Measurements from ENCODE around the gene LHX8.

Gene LHX8

GRCh38 chr1:75130865-75131564, 3.2 kb upstream of the LHX8 start:
- no peak for TF ChIP-seq EZH2 (optimal IDR thresholded peaks at IDR 0.05; ENCODE audit: low read depth, low read length)
- no peak for TF ChIP-seq CTCF (IDR thresholded peaks at IDR 0.05; ENCODE audit: low read length)
- no peak for TF ChIP-seq EZH2phosphoT487 (IDR thresholded peaks at IDR 0.05; ENCODE audit: low read length)
- Histone ChIP-seq H4K20me1 (ENCODE audit: insufficient read depth, low read length) (no peaks in the 10 kb centered on the region), H3K36me3 (replicated peaks; ENCODE audit: insufficient read depth, low read length) (no peaks in the 10 kb centered on the region), H3K4me1 (ENCODE audit: low read length) (no peaks in the 10 kb centered on the region), H3K27me3 (replicated peaks; ENCODE audit: insufficient read depth, low read length) (no peaks in the 10 kb centered on the region), H3K4me2 (ENCODE audit: low read depth, low read length) (peak overlapping the region; percentile 64), H3K79me2 (ENCODE audit: low read length) (peaks cover 40% of the 10 kb centered on the region), H3K9me3 (replicated peaks; ENCODE audit: insufficient read depth, low read length) (no peaks in the 10 kb centered on the region), H3K9me2 (replicated peaks; ENCODE audit: insufficient read depth, low read length) (no peaks in the 10 kb centered on the region), H2AFZ (ENCODE audit: low read length) (peak overlapping the region; percentile 47; the same call in 1 of the 2 replicates), H3F3A (ENCODE audit: insufficient read depth, low read length) (peaks cover 31% of the 10 kb centered on the region), H3K27ac (ENCODE audit: low read length) (no peak overlapping the region), H3K9ac (ENCODE audit: low read length) (peak overlapping the region; percentile 13; the same call in 1 of the 2 replicates), H3K4me3 (ENCODE audit: low read length) (peak overlapping the region; percentile 45)
- DNase-seq, result no peak

GRCh38 chr1:75131565-75132241, 2.5 kb upstream of the LHX8 start:
- peak overlapping the region; percentile 45 for H3K4me3 ChIP-seq (ENCODE audit: low read length)
- H2AFZ ChIP-seq (ENCODE audit: low read length), result 0 out of 2 replicates have a peak overlapping the region, but pooled peaks have one; percentile 47
- H3K27ac ChIP-seq (ENCODE audit: low read length), result no peak overlapping the region
- no peaks in the 10 kb centered on the region for H3K9me2 ChIP-seq (replicated peaks; ENCODE audit: insufficient read depth, low read length)
- no peak for DNase-seq
- TF ChIP-seq EZH2 (optimal IDR thresholded peaks at IDR 0.05; ENCODE audit: low read depth, low read length), result no peak
- TF ChIP-seq EZH2phosphoT487 (IDR thresholded peaks at IDR 0.05; ENCODE audit: low read length), result no peak
- no peak for TF ChIP-seq CTCF (IDR thresholded peaks at IDR 0.05; ENCODE audit: low read length)
- no peaks in the 10 kb centered on the region for H3K27me3 ChIP-seq (replicated peaks; ENCODE audit: insufficient read depth, low read length)
- H3K9ac ChIP-seq (ENCODE audit: low read length), result no peak overlapping the region
- no peaks in the 10 kb centered on the region for H4K20me1 ChIP-seq (ENCODE audit: insufficient read depth, low read length)
- peak overlapping the region; percentile 64; the same call in 1 of the 2 replicates for H3K4me2 ChIP-seq (ENCODE audit: low read depth, low read length)
- peaks cover 45% of the 10 kb centered on the region for H3K79me2 ChIP-seq (ENCODE audit: low read length)
- H3K36me3 ChIP-seq (replicated peaks; ENCODE audit: insufficient read depth, low read length), result no peaks in the 10 kb centered on the region
- H3K4me1 ChIP-seq (ENCODE audit: low read length), result no peaks in the 10 kb centered on the region
- H3F3A ChIP-seq (ENCODE audit: insufficient read depth, low read length), result peaks cover 31% of the 10 kb centered on the region
- H3K9me3 ChIP-seq (replicated peaks; ENCODE audit: insufficient read depth, low read length), result no peaks in the 10 kb centered on the region

GRCh38 chr1:75132242-75132811, 1.9 kb upstream of the LHX8 start:
- Histone ChIP-seq H3K9me2 (replicated peaks; ENCODE audit: insufficient read depth, low read length) (no peaks in the 10 kb centered on the region), H3F3A (ENCODE audit: insufficient read depth, low read length) (peaks cover 31% of the 10 kb centered on the region), H3K4me2 (ENCODE audit: low read depth, low read length) (peak overlapping the region; percentile 77; the same call in 1 of the 2 replicates), H3K4me3 (ENCODE audit: low read length) (peak overlapping the region; percentile 90; the same call in 1 of the 2 replicates), H3K36me3 (replicated peaks; ENCODE audit: insufficient read depth, low read length) (no peaks in the 10 kb centered on the region), H3K4me1 (ENCODE audit: low read length) (no peaks in the 10 kb centered on the region), H3K79me2 (ENCODE audit: low read length) (peaks cover 50% of the 10 kb centered on the region), H4K20me1 (ENCODE audit: insufficient read depth, low read length) (no peaks in the 10 kb centered on the region), H2AFZ (ENCODE audit: low read length) (no peak overlapping the region), H3K27ac (ENCODE audit: low read length) (no peak overlapping the region), H3K9me3 (replicated peaks; ENCODE audit: insufficient read depth, low read length) (no peaks in the 10 kb centered on the region), H3K27me3 (replicated peaks; ENCODE audit: insufficient read depth, low read length) (no peaks in the 10 kb centered on the region), H3K9ac (ENCODE audit: low read length) (no peak overlapping the region)
- TF ChIP-seq EZH2 (optimal IDR thresholded peaks at IDR 0.05; ENCODE audit: low read depth, low read length) (no peak), CTCF (IDR thresholded peaks at IDR 0.05; ENCODE audit: low read length) (no peak), EZH2phosphoT487 (IDR thresholded peaks at IDR 0.05; ENCODE audit: low read length) (no peak)
- no peak for DNase-seq

Data from MM.1S (cell line).